ENCODE data around the gene HSPA12A. TPM values are rescaled to one million over a fixed set of nuclear protein-coding genes. Genes with fewer than 3 reads are reported as not detected.

Gene HSPA12A
- total RNA-seq, 6 donors from 2014 or later: 4.2 to 11.6 (median 6.1) TPM

DNA sequence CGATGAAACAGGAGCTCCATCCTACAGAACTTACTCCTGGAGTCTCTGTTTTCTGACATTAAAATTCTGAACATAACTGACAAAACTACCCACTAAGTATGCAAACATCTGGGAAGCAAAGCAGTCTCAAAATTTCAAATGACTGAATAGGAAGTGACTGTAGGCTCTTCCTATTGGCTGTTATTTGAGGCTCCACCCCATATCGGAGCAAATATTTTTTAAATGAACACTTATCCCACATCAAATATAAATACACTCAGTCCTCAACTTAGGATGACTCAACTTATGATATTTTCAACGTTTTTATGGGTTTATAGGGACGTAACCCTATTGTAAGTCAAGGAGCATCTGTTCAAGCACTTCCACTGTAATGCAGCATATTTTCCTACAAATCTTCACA lies 8.8 kb downstream of the HSPA12A start:
- H3K9me3 ChIP-seq: no peaks in the 10 kb centered on the region
- H3K4me3 ChIP-seq: no peak overlapping the region
- WGBS, 2 donors: 70 to 77% methylated on average over 4 of the region's 4 CpGs
- H3K36me3 ChIP-seq: no peaks in the 10 kb centered on the region
- TF ChIP-seq CTCF (IDR thresholded peaks at IDR 0.05) (no peak), POLR2AphosphoS5 (IDR thresholded peaks at IDR 0.05) (no peak), EP300 (IDR thresholded peaks at IDR 0.05) (no peak), POLR2A (IDR thresholded peaks at IDR 0.05) (no peak)
- DNase-seq (no peak), ATAC-seq (ENCODE audit: low FRiP score in 2 of 2) (peak in 1 of 2 donors; percentile 6)
- no peaks in the 10 kb centered on the region for H3K4me1 ChIP-seq
- no peak overlapping the region for H3K27ac ChIP-seq
- no peaks in the 10 kb centered on the region for H3K27me3 ChIP-seq

- no peak overlapping the region for H3K4me3 ChIP-seq
- peak in 1 of 2 donors; percentile 42 for ATAC-seq (ENCODE audit: low FRiP score in 2 of 2)
- no peaks in the 10 kb centered on the region for H3K9me3 ChIP-seq
- H3K4me1 ChIP-seq: no peaks in the 10 kb centered on the region
- TF ChIP-seq CTCF (IDR thresholded peaks at IDR 0.05) (no peak), POLR2AphosphoS5 (IDR thresholded peaks at IDR 0.05) (no peak)
- H3K27ac ChIP-seq: no peak overlapping the region
- no peak for DNase-seq
- H3K27me3 ChIP-seq: no peaks in the 10 kb centered on the region
- WGBS, 2 donors: 69 to 79% methylated on average over 8 of the region's 8 CpGs
- H3K36me3 ChIP-seq: no peaks in the 10 kb centered on the region
Measured at GRCh38 chr10:116732573-116732972, 9.8 kb downstream of the HSPA12A start.

- Histone ChIP-seq H3K4me1 (no peaks in the 10 kb centered on the region), H3K4me3 (no peak overlapping the region), H3K27me3 (no peaks in the 10 kb centered on the region), H3K36me3 (no peaks in the 10 kb centered on the region), H3K9me3 (no peaks in the 10 kb centered on the region), H3K27ac (no peak overlapping the region)
- WGBS, 2 donors: 79 to 86% methylated on average over 7 to 12 of the region's 14 CpGs
- ATAC-seq (ENCODE audit: low FRiP score in 2 of 2) (no peak), DNase-seq (no peak)
- TF ChIP-seq CTCF (IDR thresholded peaks at IDR 0.05) (no peak), POLR2A (IDR thresholded peaks at IDR 0.05) (no peak), POLR2AphosphoS5 (IDR thresholded peaks at IDR 0.05) (no peak), EP300 (IDR thresholded peaks at IDR 0.05) (no peak)
Measured at GRCh38 chr10:116730464-116731260, 11.7 kb downstream of the HSPA12A start.

DNA sequence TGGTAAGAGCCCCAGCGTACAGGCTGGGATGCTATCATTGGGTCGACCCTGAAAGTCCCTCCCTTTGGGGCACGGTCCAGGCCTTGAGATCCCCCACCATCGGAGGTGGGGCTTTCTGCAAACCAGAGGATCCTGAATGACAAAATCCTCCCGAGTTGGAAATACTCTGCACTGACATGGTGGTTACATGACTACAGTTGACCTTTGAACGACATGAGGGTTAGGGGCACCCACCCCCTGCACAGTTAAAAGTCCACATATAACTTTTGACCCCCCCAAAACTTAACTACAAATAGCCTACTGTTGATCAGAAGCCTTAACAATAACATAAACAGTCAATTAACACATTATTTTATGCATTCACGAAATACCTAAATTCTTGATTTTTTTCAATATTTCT lies 13.1 kb downstream of the HSPA12A start:
- TF ChIP-seq CTCF (IDR thresholded peaks at IDR 0.05) (no peak), POLR2AphosphoS5 (IDR thresholded peaks at IDR 0.05) (no peak), EP300 (IDR thresholded peaks at IDR 0.05) (no peak), POLR2A (IDR thresholded peaks at IDR 0.05) (no peak)
- Histone ChIP-seq H3K9me3 (no peaks in the 10 kb centered on the region), H3K4me3 (no peak overlapping the region), H3K4me1 (no peaks in the 10 kb centered on the region), H3K27me3 (no peaks in the 10 kb centered on the region), H3K36me3 (no peaks in the 10 kb centered on the region), H3K27ac (no peak overlapping the region)
- WGBS, 2 donors: 77 to 93% methylated on average over 3 to 7 of the region's 7 CpGs
- ATAC-seq (ENCODE audit: low FRiP score in 2 of 2): no peak
- no peak for DNase-seq

Data from upper lobe of left lung (tissue), 6 donors.